ENCODE results near the gene EIF4A3.

DNA sequence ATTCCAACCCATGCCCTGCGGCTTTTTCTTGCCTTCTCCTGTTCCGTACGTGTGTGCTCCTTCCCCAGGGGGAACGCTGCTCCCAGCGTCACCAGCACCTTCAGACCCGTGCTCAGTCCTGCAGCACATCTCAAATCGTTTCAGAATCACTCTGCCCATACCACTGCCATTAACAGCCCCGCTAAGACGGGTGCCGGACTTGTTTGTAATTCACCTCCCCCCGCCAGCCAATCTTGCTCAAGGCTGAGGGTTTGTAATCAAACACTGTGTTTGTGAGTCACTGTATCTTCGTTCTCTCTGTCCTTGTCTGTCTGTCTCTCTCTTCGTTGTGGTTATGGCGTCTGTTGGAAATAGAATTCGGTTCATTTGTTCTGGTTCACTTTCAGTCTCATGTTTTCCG is 40.2 kb upstream of the EIF4A3 start:
- TF ChIP-seq, protein P1, sequence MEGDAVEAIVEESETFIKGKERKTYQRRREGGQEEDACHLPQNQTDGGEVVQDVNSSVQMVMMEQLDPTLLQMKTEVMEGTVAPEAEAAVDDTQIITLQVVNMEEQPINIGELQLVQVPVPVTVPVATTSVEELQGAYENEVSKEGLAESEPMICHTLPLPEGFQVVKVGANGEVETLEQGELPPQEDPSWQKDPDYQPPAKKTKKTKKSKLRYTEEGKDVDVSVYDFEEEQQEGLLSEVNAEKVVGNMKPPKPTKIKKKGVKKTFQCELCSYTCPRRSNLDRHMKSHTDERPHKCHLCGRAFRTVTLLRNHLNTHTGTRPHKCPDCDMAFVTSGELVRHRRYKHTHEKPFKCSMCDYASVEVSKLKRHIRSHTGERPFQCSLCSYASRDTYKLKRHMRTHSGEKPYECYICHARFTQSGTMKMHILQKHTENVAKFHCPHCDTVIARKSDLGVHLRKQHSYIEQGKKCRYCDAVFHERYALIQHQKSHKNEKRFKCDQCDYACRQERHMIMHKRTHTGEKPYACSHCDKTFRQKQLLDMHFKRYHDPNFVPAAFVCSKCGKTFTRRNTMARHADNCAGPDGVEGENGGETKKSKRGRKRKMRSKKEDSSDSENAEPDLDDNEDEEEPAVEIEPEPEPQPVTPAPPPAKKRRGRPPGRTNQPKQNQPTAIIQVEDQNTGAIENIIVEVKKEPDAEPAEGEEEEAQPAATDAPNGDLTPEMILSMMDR (conservative IDR thresholded peaks at IDR 0.05; ENCODE audit: low read length): no peak
- TF ChIP-seq EZH2phosphoT487 (IDR thresholded peaks at IDR 0.05; ENCODE audit: borderline replicate concordance): no peak
